Measurements from ENCODE around the gene SLC22A4.

- TF ChIP-seq, protein P1, sequence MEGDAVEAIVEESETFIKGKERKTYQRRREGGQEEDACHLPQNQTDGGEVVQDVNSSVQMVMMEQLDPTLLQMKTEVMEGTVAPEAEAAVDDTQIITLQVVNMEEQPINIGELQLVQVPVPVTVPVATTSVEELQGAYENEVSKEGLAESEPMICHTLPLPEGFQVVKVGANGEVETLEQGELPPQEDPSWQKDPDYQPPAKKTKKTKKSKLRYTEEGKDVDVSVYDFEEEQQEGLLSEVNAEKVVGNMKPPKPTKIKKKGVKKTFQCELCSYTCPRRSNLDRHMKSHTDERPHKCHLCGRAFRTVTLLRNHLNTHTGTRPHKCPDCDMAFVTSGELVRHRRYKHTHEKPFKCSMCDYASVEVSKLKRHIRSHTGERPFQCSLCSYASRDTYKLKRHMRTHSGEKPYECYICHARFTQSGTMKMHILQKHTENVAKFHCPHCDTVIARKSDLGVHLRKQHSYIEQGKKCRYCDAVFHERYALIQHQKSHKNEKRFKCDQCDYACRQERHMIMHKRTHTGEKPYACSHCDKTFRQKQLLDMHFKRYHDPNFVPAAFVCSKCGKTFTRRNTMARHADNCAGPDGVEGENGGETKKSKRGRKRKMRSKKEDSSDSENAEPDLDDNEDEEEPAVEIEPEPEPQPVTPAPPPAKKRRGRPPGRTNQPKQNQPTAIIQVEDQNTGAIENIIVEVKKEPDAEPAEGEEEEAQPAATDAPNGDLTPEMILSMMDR (IDR thresholded peaks at IDR 0.05; ENCODE audit: poor library complexity): peak; percentile 28
- no peak for TF ChIP-seq EZH2 (IDR thresholded peaks at IDR 0.05; ENCODE audit: borderline replicate concordance)
Observed at GRCh38 chr5:132283423-132284043, 10.7 kb upstream of the SLC22A4 start.

Data from hepatocyte (in vitro differentiated cells).